Keratinocyte (primary cell): ENCODE data around the gene MCF2L2.

Experiments used
- EZH2 ChIP-seq: IDR thresholded peaks from one replicate; pipeline ENCODE4 v1.6.1; 2012; ENCODE audit warnings: inconsistent platforms, mild to moderate bottlenecking, low read length, moderate library complexity
- TF ChIP-seq, protein P1 (sequence below), 3 experiments: IDR thresholded peaks in 1 of 3; conservative IDR thresholded peaks in 1 of 3; optimal IDR thresholded peaks in 1 of 3; 2 replicates in 2 of 3; 3 replicates in 1 of 3; pipeline versions ENCODE3 to v1.5.1; 2011; ENCODE audit warnings: low read length in 3 of 3, mild to moderate bottlenecking in 3 of 3, moderate library complexity in 2 of 3, control low read depth in 1 of 3, inconsistent platforms in 1 of 3; ENCODE audit not compliant: insufficient read depth in 2 of 3; ENCODE audit errors: extremely low read depth in 1 of 3

DNA sequence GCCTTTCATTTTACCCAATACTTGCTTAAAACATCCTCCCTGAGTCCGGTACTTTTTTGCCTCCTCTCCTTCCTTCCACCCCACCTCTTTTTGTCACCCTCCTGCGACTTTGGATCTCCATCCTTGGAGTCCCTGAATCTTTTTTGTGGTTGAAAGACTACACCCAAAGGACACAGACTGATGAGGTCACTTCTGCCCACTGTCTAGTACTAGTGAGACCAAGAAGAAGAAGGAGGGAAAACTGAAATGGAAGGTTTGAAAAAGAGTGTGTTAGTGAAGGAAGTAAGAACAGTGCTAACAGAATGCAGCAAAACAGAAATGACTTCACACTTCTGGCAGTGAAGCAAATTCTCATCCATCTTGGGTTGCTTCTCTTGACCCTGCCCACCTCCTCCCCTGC, 168.8 kb downstream of the MCF2L2 start:
- TF ChIP-seq, protein P1, sequence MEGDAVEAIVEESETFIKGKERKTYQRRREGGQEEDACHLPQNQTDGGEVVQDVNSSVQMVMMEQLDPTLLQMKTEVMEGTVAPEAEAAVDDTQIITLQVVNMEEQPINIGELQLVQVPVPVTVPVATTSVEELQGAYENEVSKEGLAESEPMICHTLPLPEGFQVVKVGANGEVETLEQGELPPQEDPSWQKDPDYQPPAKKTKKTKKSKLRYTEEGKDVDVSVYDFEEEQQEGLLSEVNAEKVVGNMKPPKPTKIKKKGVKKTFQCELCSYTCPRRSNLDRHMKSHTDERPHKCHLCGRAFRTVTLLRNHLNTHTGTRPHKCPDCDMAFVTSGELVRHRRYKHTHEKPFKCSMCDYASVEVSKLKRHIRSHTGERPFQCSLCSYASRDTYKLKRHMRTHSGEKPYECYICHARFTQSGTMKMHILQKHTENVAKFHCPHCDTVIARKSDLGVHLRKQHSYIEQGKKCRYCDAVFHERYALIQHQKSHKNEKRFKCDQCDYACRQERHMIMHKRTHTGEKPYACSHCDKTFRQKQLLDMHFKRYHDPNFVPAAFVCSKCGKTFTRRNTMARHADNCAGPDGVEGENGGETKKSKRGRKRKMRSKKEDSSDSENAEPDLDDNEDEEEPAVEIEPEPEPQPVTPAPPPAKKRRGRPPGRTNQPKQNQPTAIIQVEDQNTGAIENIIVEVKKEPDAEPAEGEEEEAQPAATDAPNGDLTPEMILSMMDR (optimal IDR thresholded peaks at IDR 0.05 in 1 of 3, IDR thresholded peaks at IDR 0.05 in 1 of 3, conservative IDR thresholded peaks at IDR 0.05 in 1 of 3; ENCODE audit: extremely low read depth in 1 of 3, insufficient read depth in 2 of 3, low read length in 3 of 3): no peak
- TF ChIP-seq EZH2: no peak
